Activated B cell treated with CpG ODN at 0.5 μM for 24 hours (primary cell): ENCODE results near the gene CLDN5. TPM values are rescaled to one million over a fixed set of nuclear protein-coding genes. Genes with fewer than 3 reads are reported as not detected.

ENCODE experiments used
- ATAC-seq: fragments of 200-7000 bp; cut with Tn5 transposase; one replicate; pipeline ENCODE4 v1.10.0; 2021; ENCODE audit warnings: low read depth, mild to moderate bottlenecking, moderate library complexity
- CTCF ChIA-PET: fragments of 350-600 bp; sonication (Branson Sonifier 250); formaldehyde crosslinking; loops from one replicate; lab custom pipeline; 2021; ENCODE audit warnings: antibody characterized with exemption; lab: Charles Lee
- POLR2A ChIA-PET: fragments of 350-600 bp; sonication (Branson Sonifier 250); formaldehyde crosslinking; loops from one replicate; lab custom pipeline; 2021; ENCODE audit warnings: antibody characterized with exemption; lab: Charles Lee
- DNase-seq: peaks from one replicate; pipeline ENCODE4 v3.0.0; 2022
- H3K27ac Mint-ChIP-seq: one replicate; pipeline ENCODE4 v1.8.0; 2020; ENCODE audit warnings: mixed read lengths
- H3K27me3 Mint-ChIP-seq: one replicate; pipeline ENCODE4 v1.8.0; 2021; ENCODE audit warnings: mixed read lengths
- H3K36me3 Mint-ChIP-seq: one replicate; pipeline ENCODE4 v1.8.0; 2021; ENCODE audit warnings: low read depth, mixed read lengths
- H3K4me1 Mint-ChIP-seq: one replicate; pipeline ENCODE4 v1.8.0; 2021; ENCODE audit warnings: mixed read lengths
- H3K4me3 Mint-ChIP-seq: one replicate; pipeline ENCODE4 v1.8.0; 2020; ENCODE audit warnings: mild to moderate bottlenecking, mixed read lengths
- H3K9me3 Mint-ChIP-seq: one replicate; pipeline ENCODE4 v1.8.0; 2020; ENCODE audit warnings: mixed read lengths
- intact Hi-C: fragments of 100-400 bp; cut with micrococcal nuclease; formaldehyde crosslinking; loops from one replicate; pipeline ENCODE4 v1.15.1; 2024
- total RNA-seq: library from RNA; stranded (reverse); gene quantifications from 2 replicates; pipeline ENCODE4 v1.2.3, GENCODE V29; 2022
- TF ChIP-seq, protein P1 (sequence below): fragments of 200-600 bp; IDR thresholded peaks from one replicate; pipeline ENCODE4 v1.8.0; 2022; ENCODE audit warnings: antibody characterized with exemption, mild to moderate bottlenecking

The CLDN5 gene
- total RNA-seq, 1 donor from 2014 or later = not detected

DNA sequence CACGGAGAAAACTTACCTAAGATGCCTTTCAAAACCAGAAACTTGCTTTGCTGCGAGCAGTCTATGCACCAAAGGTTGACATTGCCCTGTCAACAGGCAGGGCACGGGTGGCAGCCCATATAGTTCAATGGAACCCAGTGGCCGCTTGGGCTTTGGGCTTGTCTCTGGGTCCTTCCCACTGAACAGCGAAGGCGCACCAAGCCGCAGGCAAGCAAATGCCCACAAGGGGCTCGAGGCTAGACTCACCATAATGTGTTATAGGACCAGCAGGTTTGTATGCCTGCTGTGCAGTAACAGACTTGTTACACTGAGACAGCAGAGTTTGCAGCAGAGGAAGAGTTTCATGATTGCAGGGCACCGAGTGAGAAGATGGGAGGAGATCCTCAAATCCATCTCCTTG is 20.3 kb downstream of the CLDN5 start:
- POLR2A ChIA-PET = no interaction called here
- TF ChIP-seq, protein P1, sequence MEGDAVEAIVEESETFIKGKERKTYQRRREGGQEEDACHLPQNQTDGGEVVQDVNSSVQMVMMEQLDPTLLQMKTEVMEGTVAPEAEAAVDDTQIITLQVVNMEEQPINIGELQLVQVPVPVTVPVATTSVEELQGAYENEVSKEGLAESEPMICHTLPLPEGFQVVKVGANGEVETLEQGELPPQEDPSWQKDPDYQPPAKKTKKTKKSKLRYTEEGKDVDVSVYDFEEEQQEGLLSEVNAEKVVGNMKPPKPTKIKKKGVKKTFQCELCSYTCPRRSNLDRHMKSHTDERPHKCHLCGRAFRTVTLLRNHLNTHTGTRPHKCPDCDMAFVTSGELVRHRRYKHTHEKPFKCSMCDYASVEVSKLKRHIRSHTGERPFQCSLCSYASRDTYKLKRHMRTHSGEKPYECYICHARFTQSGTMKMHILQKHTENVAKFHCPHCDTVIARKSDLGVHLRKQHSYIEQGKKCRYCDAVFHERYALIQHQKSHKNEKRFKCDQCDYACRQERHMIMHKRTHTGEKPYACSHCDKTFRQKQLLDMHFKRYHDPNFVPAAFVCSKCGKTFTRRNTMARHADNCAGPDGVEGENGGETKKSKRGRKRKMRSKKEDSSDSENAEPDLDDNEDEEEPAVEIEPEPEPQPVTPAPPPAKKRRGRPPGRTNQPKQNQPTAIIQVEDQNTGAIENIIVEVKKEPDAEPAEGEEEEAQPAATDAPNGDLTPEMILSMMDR = no peak

DNA sequence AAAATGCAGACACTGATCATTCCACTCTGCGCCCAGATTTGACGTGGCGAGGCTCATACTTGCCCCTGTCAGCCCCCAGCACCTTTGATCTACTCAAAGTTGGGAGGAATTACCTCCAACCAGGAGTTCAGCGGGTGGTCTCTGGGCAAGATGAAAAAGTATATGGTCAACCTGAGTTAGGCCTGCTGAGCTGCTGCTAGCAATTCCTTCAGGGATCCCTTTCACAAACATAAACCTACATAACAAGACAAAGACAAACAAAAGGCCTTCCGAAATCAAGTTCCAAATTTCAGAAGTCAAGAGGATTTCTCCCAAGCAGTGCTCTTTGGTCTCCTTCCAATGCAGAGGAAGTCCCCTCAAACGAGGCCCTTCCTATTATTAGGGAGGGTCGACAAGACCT is 20.8 kb downstream of the CLDN5 start:
- POLR2A ChIA-PET = no interaction called here
- intact Hi-C loops = no loop called here
- Mint-ChIP-seq H3K4me1 (peaks cover 4% of the 10 kb centered on the region), H3K4me3 (no peak overlapping the region), H3K27ac (no peak overlapping the region), H3K27me3 (no peaks in the 10 kb centered on the region), H3K36me3 (no peaks in the 10 kb centered on the region), H3K9me3 (no peaks in the 10 kb centered on the region)
- CTCF ChIA-PET = no interaction called here
- no peak for ATAC-seq
- TF ChIP-seq, protein P1 = no peak
- no peak for DNase-seq

More for the DNA sequence above, 20.3 kb downstream of the CLDN5 start:
- ATAC-seq (no peak), DNase-seq (no peak)
- Mint-ChIP-seq H3K27me3 (no peaks in the 10 kb centered on the region), H3K27ac (no peak overlapping the region), H3K9me3 (no peaks in the 10 kb centered on the region), H3K4me1 (peaks cover 4% of the 10 kb centered on the region), H3K4me3 (no peak overlapping the region), H3K36me3 (no peaks in the 10 kb centered on the region)
- CTCF ChIA-PET = no interaction called here
- intact Hi-C loops = no loop called here

DNA sequence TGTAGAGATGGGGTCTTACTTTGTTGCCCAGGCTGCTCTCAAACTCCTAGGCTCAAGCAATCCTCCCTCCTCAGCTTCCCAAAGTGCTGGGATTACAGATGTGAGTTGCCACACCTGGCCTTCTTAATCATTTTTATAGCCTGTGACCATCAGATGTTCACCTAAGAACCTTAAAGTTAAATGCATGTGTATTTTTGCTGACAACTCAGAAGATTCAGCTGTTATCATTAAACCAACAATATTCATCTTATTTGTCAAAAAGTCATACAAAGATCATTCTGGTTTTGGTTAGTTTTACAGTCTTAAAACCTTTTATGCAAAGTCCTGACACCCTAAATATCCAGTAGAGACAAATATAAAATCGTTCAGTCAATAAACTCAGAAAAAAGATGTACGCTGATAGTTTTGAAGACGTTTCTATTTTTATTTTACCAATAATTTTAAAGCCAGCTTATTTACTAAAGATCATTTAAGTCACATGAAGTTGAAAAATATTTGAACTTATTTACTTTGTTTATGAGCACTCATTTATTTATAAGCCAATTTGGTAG is 22.2 kb downstream of the CLDN5 start:
- TF ChIP-seq, protein P1 = no peak
- intact Hi-C loops = no loop called here
- CTCF ChIA-PET = no interaction called here

DNA sequence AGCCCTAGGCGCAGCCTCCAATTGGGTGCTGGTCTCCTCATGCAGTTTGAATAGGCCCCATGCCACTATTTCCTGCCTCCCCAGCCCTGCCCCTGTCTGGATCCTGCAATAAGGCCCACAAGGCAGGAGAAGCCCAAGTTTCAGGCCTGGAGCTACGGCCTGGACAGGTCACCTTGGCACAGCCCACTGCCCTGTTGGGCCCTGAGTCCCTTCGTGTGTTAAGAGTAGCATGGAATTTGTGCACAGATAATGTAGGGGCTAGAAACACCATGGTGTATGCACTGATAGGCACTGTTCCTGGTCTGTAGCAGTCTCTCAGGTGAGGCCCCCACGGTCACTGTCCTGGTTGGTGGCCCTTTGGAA is 24.3 kb downstream of the CLDN5 start:
- TF ChIP-seq, protein P1 = no peak
- intact Hi-C loops = no loop called here
- H3K9me3 Mint-ChIP-seq = no peaks in the 10 kb centered on the region

More for the DNA sequence above, 22.2 kb downstream of the CLDN5 start:
- no peaks in the 10 kb centered on the region for H3K36me3 Mint-ChIP-seq
- POLR2A ChIA-PET = no interaction called here
- H3K27ac Mint-ChIP-seq = no peak overlapping the region
- no peak for DNase-seq
- peaks cover 4% of the 10 kb centered on the region for H3K4me1 Mint-ChIP-seq
- no peaks in the 10 kb centered on the region for H3K27me3 Mint-ChIP-seq
- H3K4me3 Mint-ChIP-seq = no peak overlapping the region
- ATAC-seq = no peak
- no peaks in the 10 kb centered on the region for H3K9me3 Mint-ChIP-seq

DNA sequence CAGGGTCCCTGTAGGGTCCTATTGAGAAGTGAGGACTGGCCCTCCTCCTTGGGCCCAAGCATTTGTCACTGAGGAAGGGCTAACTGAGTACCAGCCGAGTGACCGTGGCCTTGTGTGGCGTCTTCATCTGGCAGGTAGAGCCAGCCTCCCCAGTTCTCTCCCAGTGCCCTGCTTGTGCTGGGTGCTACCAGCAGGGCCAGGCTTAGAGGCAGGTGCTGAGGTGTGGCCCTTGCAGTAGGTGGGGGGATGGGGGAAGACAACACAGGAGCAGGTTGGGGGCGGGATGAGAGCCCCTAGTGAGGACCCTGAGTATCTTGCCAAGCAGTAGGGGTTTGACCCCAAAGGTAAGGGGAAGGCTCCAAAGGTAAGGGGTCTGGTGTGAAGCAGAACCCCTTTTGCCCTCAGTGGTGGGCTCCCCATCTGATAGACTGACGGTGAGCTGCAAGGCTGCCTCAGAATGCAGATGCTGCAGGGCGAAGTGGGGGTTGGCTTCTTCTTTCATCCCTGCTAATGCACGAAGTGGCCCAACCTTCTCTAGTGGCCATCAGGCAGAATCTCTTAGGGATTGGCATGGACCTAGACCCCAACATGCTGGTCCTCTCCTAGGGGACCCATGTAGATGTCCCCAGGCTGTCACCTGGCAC is 24.9 kb downstream of the CLDN5 start:
- DNase-seq = no peak
- TF ChIP-seq, protein P1 = no peak
- Mint-ChIP-seq H3K4me3 (no peak overlapping the region), H3K9me3 (no peaks in the 10 kb centered on the region), H3K36me3 (no peaks in the 10 kb centered on the region), H3K27me3 (no peaks in the 10 kb centered on the region), H3K4me1 (no peaks in the 10 kb centered on the region), H3K27ac (no peak overlapping the region)
- intact Hi-C loops = no loop called here
- no peak for ATAC-seq
- POLR2A ChIA-PET = no interaction called here
- CTCF ChIA-PET = no interaction called here

More for the DNA sequence above, 24.3 kb downstream of the CLDN5 start:
- Mint-ChIP-seq H3K36me3 (no peaks in the 10 kb centered on the region), H3K27ac (no peak overlapping the region), H3K4me3 (no peak overlapping the region), H3K27me3 (no peaks in the 10 kb centered on the region), H3K4me1 (no peaks in the 10 kb centered on the region)
- CTCF ChIA-PET = no interaction called here
- POLR2A ChIA-PET = no interaction called here
- DNase-seq (no peak), ATAC-seq (no peak)
